GM12864 (cell line): ENCODE data around the gene ADGRG1.

Experiments
- DNase-seq: peaks from one replicate; pipeline ENCODE4 v3.0.0-alpha.2; 2011; ENCODE audit warnings: low read depth
- H3K4me3 ChIP-seq: 2 replicates; pipeline ENCODE4 v1.5.1; 2011; ENCODE audit warnings: mild to moderate bottlenecking, low read depth, low read length, control low read depth
- TF ChIP-seq, protein P1 (sequence below): IDR thresholded peaks from 2 replicates; pipeline ENCODE4 v1.5.1; 2011; ENCODE audit warnings: low read depth, mild to moderate bottlenecking, moderate library complexity, low read length, control low read depth, inconsistent platforms; ENCODE audit errors: missing control alignments

ADGRG1 gene

DNA sequence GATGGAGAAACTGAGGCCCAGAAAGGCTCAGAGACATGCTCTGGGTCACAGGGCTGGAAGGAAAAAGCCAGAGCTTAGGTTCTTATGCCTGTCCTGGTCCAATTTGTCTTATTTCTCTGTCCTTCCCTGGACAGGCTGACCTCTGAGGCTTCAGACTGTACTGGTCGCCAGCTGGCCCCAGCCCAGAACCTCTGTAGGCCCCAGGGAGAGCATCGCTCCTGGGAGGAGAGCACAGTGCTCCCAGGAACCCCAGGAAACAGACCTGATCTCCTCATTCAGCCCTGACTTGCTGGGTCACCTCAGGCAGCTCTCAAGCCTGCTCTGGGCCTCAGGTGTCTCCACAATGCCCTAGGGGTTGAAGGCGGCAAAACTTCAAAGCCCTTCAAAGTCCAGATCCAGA, 71.1 kb downstream of the ADGRG1 start:
- DNase-seq: no peak
- H3K4me3 ChIP-seq: no peak overlapping the region

DNA sequence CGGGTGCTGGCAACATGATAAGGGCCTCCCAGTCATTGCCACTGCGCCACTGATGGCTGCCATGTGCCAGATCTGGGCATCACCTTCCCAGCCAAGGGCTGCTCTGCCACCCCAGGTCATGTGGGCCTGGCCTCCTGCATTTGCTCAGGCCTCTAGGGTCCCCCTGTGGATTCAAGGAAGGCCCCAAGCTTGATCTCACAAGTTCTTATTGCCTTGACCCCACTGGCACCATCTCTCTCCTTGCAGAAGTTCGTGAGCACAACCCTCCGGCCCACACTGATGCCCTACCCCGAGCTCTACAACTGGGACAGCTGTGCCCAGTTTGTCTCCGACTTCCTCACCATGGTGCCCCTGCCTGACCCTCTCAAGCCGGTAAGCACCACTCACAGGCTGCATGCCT, 71.5 kb downstream of the ADGRG1 start:
- H3K4me3 ChIP-seq: no peak overlapping the region
- no peak for DNase-seq
- TF ChIP-seq, protein P1, sequence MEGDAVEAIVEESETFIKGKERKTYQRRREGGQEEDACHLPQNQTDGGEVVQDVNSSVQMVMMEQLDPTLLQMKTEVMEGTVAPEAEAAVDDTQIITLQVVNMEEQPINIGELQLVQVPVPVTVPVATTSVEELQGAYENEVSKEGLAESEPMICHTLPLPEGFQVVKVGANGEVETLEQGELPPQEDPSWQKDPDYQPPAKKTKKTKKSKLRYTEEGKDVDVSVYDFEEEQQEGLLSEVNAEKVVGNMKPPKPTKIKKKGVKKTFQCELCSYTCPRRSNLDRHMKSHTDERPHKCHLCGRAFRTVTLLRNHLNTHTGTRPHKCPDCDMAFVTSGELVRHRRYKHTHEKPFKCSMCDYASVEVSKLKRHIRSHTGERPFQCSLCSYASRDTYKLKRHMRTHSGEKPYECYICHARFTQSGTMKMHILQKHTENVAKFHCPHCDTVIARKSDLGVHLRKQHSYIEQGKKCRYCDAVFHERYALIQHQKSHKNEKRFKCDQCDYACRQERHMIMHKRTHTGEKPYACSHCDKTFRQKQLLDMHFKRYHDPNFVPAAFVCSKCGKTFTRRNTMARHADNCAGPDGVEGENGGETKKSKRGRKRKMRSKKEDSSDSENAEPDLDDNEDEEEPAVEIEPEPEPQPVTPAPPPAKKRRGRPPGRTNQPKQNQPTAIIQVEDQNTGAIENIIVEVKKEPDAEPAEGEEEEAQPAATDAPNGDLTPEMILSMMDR: no peak

More for the DNA sequence above, 71.1 kb downstream of the ADGRG1 start:
- TF ChIP-seq, protein P1: no peak

DNA sequence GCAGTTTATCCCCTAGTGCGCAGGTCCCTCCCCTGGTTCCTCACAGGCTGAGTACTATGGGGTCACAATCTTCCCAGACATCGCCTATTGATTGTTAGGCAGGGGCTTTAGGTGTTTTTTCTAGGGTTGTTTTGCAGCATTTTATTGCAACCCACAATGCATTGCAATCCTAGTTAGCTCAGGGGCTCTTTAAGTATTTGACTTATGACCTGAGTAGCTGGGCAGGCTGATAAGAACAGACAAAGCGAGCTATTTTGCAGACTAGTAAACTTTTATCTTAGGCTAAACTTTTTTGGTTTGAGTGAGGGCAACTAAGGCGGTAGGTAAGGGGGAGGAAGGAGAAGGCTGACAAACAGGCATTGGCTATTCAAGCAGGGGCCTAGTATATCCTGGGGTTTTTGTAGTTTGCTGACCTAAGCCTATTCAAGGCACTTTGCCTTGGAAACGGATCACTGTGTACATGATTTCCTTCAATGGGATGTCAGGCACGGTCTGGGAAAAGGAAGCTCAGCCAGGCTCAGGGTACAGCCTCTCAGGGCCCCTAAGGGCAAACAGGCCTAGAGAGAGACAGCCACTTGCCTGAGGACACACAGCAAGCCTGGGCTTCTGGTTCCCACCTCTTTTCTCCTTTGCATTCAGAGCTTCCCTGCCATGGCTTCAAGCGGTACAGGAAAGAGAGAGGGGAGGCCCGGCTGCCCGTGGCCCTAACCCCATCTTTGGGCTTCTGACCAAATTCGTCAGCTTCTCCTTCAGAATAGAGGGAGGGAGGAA, 72.5 kb downstream of the ADGRG1 start:
- H3K4me3 ChIP-seq: no peak overlapping the region
- TF ChIP-seq, protein P1: no peak
- DNase-seq: no peak

DNA sequence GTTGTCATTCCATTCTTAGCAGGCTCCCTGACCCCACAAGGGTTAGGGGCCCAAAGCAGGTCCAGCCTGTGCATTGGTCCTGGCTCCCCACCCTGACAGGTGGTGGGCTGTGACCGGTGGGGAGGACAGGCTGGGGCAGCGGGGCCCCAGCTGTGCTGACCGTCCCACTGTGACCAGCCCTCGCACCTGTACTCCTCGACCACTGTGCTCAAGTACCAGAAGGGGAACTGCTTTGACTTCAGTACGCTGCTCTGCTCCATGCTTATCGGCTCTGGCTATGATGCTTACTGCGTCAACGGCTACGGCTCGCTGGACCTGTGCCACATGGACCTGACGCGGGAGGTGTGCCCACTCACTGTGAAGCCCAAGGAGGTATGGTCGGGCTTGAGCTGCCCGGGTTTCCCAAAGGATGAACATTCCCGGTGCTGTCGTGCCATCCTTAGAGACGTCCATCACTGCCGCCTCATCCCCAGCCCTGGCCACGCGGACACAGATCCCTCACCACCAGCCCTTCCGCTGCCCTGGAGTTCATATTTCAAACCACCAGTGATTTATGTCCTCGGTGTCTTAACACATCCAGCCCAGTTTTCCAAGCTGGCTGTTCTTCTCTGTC, 73.4 kb downstream of the ADGRG1 start:
- H3K4me3 ChIP-seq: no peak overlapping the region
- TF ChIP-seq, protein P1: no peak
- DNase-seq: no peak

DNA sequence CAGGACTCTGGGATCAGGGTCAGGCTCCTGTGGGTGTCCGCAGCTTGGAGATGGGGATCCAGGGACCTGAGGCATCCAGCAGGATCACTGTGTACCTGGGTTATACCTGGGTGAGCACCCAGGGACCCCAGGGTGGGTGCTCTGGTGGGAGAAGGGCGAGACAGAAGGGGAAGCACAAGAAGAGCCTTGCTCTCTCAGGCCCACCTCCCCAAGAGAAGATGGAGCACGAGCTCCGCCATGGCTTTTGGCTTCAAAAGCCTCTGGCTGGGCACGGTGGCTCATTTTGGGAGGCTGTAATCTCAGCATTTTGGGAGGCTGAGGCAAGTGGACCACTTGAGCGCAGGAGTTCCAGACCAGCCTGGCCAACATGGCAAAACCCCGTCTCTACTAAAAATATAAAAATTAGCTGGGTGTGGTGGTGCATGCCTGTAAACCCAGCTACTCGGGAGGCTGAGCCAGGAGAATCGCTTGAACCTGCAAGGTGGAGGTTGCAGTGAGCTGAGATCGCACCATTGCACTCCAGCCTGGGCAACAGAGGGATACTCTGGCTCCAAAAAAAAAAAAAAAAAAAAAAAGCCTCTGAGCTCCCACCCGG, 75.1 kb downstream of the ADGRG1 start:
- no peak overlapping the region for H3K4me3 ChIP-seq

DNA sequence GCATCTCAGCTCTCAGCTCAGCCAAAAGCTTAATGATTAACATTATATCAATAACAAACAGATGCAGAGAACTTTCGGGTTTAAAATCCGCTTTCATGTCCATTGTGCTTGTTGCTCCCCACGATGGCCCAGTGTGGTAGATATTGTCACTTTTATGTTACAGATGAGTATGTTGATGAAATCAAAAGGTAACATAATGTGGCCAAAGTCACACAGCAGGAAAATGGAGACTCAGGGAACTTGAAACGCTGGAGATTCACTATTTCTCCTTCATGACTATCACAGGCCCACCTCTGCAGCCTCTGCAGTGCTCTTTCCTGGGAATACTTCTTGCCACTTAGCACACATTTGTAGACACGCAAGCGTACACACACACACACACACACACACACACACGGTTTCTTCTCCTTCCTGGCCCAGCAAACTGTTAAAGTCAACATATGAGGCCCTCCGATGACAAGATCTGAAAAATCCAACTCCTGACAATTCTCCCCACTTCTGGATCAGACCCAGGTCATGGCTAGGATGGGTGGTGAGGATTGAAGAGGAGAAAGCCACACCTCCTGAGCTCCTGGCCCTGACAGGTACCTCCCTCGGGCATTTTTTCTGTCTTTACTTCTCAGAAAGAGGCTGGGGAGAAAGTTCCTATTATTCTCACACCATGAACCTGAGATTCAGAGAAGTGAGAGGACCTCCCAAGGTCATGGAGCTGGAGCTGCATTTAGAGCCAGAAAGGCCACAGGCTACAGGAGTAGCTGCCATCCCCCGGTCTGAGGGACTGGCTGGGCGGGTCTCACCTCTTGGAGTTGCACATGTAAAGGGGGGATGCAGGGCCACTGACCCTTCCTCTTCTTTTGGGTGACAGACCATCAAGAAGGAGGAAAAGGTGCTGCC, 75.8 kb downstream of the ADGRG1 start:
- no peak overlapping the region for H3K4me3 ChIP-seq
- DNase-seq: no peak
- TF ChIP-seq, protein P1: no peak

More for the DNA sequence above, 75.1 kb downstream of the ADGRG1 start:
- TF ChIP-seq, protein P1: no peak
- DNase-seq: no peak
